ENCODE results near the gene SOX10.

The SOX10 gene

DNA sequence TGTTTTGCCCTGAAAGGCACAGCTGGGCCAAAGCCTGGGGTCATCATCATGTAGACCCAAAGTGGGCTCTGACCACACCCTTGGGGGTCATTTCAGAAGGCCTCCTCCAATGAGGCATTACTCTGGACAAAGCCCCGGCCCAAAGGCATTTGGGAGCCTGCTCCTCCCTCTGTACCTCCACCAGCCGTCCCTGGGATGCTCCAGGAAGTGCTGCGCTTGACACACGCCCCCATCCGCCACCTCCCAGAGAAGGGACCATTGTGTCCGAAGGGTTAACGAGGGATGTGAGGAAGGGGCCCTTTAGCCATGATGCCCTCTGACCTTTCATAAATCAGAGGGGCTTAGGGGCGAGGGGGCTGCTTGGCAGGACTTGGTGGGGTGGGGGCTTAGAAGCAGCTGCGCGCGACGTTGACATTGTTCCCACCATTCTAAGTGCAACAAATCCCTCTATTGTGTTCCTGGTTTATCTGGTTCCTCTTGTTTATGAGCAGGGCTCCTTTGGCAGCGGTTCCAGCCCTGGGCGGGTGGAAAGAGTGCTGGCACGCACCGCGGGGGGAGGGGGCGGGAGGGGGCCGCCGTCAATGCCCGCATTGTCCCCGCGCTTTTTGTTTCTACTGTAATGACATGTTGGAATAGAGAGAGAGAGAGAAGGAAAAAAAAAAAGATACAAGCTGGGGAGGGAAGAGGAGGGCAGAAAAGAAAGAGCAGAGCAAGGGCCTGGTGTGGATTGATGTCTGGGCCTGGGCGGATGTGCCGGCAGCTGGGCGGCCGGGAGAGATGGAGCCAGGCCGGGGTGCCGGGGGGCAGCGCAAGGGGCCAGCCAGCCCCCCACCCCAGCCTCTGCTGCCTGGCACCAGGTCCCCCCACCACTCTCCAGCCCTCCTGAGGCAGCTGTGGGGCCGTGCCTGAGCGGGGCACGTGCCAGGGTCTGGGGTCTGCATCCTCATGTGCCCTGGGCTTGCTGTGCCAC is 32.1 kb upstream of the SOX10 start:
- no peak for DNase-seq (ENCODE audit: low read depth in 2 of 2)

DNA sequence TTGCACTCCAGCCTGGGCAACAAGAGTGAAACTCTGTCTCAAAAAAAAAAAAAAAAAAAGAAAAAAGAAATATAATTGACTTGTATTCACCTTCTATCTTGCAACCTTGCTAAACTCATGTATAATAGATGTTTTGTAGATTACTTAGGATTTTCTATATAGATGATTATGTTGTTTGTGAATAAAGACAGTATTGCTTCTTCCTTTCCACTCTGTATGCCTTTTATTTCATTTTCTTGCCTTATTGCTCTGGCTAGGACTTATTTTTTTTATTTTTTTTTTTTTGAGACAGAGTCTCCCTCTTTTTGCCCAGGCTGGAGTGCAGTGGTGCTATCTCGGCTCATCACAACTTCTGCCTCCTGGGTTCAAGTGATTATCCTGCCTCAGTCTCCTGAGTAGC is 29.7 kb upstream of the SOX10 start:
- no peak for DNase-seq (ENCODE audit: low read depth in 2 of 2)

DNA sequence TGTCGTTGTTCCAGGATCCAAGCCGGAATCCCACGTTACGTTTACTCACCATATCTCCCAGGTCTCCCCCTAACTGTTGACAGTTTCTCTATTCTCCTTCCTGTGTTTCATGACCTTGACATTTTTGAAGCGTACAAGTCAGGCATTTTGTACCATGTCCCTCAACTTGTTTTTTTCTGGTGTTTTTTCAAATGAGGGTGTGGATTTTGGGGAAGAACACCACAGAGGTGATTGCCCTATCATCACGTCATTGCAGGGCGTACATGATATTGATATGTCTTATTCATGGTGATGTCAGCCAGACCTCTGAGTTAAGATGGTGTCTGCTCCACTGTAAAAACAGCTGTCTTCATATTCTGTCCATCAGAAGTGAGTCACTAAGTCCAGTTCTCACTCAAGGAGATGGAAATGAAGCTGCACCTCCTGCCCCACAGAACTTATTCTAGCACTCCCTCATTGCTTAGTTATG is 28.3 kb upstream of the SOX10 start:
- no peak for DNase-seq (ENCODE audit: low read depth in 2 of 2)

DNA sequence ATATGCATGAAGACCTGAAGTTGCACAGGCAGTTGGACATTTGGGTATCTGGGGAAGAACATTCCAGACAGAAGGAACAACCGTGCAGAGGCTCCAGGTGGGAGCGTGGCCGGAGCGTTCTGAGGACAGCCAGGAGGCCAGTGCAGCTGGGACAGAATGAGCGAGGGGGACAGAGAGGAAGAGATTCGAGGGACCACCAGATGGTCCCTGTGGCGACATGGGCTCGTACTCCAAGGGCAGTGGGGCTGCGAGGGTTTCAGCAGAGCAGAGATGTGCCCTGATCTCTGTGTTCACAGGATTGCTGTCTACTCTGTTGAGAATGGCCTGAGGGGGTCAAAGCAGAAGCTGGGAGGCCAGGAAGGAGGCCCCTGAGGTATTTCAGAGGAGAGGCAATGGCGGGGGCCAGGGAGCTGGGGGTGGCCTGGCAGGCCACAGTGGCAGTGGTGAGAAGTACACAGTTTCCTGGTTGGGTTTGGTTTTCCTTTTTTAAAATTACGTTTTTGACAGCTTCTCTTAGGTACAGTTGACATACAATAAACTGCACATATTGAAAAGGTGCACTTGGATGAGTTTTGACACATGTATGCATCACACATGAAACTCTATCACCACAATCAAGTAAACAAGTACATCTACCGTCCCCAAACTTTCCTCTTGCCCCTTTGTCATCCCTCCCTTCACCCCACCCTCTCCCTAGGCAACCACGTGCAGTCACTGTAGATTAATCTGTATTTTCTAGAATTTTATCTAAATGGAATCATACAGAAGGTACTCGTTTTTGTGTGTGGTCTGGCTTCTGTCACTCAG is 24.8 kb upstream of the SOX10 start:
- no peak for DNase-seq (ENCODE audit: low read depth in 2 of 2)

DNA sequence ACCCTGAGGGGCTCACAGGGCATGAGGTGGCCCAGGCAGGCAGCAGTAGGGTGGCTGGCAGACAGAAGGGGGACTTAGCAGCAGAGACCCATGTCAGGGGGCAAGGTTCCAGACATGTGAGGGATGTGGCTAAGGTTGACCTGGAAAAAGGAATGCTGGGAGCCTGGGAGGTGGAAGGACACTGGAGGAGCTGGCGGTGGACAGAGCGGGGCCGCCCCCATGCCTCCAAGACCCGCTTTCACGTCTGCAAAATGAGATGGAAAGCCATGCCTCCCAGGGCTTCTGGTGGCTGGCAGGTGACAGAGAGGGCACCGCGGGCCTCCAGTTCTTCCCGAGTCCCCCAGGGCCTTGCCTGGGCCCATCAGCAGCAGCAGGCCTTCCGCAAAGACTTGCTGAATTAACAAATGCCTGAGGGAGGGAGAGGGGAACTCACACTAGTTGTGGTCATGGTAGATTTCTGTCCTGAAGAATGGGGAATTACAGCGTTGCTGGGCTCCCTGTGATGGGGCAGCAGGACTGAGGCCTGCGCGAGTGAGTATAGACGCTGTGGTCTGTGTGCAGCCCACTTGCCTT is 23.1 kb upstream of the SOX10 start:
- DNase-seq (ENCODE audit: low read depth in 2 of 2) = no peak

DNA sequence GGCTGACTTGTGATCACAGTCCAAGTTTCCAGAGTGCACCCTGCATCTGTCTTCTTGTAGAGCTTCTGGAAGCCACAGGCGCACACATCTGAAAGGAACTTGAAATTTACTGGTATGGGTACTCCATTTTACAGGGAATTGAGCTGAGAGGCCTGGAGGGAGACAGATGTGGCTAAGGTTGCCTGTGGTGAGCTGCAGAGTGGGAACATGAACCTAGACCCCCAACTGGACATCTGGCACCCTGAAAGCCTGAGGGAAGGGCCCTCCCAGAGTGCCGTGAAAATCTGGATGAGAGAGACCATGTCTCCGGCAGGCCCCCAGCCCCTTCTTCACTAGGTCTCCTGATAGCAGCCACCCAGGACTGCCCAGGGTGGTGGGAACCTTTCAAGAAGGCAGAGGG is 22.6 kb upstream of the SOX10 start:
- DNase-seq (ENCODE audit: low read depth in 2 of 2) = no peak

DNA sequence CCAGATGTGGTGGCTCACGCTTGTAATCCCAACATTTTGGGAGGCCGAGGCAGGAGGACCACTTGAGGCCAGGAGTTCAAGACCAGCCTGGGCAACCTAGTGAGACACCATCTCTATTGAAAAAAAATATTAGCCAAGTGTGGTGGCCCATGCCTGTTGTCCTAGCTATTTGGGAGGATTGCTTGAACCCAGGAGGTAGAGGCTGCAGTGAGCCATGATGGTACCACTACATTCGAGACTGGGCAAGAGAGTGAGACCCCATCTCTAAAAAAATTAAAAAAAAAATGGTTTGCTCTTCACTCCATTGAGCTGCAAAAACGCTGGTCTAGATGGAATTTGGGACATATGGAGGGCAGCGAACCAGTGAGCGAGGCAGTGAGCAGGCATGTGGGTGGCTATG is 21.6 kb upstream of the SOX10 start:
- no peak for DNase-seq (ENCODE audit: low read depth in 2 of 2)

DNA sequence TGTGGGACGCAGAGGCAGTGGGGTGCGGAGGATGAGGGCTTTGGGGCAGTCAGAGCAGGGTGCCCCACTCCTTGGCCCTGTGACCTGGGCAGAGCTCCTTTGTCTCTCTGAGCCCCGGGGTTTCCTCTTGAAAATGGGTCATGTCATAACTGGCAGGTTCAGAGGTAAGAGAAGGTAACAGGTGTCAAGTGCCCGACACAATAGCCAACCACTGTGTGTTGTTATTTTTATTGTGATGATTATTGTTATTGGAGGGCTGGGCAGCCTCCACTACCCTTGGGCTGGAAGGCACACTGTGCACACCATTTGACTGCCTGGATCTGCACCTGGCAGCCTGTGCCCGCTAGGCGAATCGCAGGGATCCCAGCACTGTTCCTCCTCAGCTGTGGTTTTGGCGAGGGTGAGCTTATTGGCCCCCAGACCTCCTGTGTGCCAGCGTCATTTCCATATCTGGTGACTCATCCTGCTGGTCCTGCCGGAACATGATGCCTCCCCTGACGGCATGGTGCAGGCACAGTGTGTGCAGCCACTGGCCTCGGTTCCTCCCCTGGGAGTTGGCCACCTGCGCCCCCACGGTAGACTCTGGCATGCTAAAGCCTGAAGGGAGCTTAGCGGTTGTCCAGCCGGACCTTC is 15.4 kb upstream of the SOX10 start:
- no peak for DNase-seq (ENCODE audit: low read depth in 2 of 2)

DNA sequence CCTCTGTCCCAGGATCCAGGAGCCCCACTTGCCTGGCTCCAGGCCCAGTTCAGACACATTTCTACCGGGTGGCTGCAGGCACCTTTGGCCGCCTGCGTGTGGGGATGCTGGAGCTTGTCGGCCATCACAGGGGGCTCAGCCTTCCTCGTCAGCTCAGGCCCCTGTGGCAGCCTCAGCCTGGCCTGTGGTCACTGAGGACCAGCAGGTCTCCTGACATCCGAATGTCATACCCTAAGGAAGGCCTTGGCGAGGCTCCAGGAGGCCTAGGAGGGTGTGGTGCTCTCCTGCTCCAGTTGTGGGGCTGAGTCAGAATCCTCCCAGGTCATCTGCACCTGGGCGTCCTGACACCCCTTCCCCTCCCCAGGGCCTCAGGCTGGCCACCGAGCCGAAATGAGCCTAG is 14.9 kb upstream of the SOX10 start:
- no peak for DNase-seq (ENCODE audit: low read depth in 2 of 2)

DNA sequence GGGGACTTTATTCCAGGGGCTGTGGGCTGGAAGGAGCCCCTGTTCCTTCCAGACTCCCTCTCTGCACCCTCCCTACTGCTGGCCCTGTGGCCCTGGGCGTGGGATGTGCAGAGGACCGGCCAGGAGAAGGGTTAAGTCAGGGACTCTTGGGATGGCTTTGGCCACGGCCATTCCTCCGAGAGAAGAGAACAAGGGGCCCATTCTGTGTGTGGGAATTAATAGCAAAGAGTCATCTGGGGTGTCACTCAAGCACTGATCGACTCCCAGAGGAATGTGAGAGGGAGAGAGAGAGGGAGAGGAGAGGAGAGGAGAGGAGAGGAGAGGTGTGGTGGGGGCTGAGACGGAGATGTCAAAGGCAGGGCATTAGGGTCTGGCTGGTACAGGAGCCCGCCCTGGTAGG is 14.2 kb upstream of the SOX10 start:
- no peak for DNase-seq (ENCODE audit: low read depth in 2 of 2)

DNA sequence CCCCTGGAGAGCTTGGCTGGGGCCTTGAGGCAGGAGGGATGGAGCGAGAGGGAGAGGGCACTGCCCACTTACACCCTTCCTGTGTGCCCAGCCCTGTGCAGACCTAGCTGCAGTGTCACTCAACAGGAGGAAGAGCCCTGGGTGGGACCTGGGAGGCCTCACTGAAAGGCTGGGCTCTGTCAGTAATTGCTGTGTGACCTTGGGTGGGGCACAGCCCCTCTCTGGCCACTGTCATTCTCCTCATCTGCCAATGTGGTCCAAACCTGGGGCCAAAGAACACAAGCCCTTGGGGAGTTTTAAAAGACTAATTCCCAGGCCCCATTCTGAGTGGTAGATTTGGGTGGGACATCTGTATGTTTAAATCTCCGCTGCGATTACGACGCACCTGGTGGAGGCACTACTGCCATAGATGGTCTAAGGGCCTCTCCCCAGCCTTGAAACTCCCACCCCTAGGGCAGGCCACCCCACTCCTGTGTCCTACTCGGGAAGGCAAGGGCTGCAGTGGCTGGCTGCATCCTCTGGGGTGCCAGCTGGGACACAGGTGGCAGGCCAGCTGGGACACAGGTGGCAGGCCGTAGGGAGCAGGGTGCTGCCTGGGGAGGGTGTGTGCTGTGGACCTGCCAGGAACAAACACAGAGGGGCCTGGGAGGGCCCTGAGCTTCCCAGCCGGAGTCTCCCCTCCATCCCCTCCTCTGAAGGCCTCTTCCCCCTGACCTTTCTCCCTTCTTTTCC is 12.3 kb upstream of the SOX10 start:
- DNase-seq (ENCODE audit: low read depth in 2 of 2) = no peak

DNA sequence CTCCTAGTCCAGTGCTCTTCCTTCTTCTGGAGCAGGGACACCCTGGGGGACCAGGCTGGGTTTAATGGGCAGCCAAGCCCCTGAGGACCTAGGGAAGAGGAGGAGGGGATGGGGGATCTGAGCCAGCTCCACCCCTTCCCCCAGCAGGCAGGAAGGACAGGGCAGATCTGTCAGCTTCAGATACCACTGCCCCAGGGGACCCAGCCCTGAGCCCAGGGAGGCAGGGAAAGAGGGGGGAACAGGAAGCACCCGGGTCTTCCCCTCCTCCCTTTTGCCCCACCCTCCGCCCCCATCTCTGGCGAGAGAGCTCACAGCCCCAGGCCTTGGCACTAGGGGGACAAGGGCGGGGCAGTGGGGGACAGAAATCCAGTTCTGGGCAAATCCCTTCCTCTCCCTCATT is 11.7 kb upstream of the SOX10 start:
- no peak for DNase-seq (ENCODE audit: low read depth in 2 of 2)

DNA sequence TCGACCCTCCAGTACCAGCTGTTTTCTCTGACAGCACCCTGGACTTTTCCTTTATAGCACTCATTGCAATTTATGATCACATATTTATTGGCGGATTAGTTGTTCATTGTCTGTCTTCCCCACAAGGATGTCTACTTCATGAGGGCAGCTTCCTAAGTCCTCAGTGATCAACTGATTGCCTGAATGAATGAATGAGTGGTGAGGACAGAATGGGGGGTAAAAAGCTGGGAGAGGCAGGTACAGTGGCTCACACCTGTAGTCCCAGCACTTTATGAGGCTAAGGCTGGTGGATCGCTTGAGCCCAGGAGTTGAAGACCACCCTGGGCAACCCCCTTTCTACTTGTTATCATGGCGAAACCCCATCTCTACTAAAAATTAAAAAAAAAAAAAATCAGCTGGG is 11.1 kb upstream of the SOX10 start:
- no peak for DNase-seq (ENCODE audit: low read depth in 2 of 2)

DNA sequence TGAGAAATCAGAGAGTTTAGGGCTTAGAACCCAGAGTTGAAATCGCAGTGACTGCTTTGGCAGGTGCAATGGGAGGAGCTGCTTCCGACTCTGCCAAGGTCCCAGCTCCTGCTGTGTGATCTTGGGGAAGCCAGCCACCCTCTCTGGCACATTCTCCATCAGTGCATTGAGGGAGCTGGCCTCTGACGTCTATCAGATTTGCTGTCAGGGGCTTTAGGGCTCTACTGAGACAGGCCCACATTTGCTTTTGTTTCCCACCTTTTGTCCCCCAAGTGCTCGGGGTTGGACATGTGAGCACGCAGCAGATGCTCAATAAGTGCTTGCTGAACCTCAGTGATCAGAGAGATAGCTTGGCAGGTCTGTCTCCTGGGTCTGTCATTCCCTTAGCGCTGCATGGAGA is 10.6 kb upstream of the SOX10 start:
- DNase-seq (ENCODE audit: low read depth in 2 of 2) = no peak

DNA sequence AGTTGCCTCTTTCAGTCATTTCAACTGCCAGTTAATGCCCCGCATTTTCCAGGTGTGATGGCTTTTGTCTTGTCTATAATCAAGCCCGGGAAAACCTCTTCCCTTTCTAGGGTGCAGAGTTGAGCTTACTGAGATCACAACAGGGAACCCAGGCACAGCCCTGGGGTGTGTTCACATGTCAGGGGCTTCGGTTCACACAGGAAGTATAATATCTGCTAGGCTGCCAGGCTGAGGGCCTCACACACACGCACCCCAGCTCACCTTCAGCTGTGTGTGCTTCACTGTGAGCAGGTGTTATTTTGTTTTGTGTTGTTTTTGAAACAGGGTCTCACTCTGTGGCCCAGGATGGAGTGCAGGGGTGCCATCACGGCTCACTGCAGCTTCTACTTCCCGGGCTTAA is 9.7 kb upstream of the SOX10 start:
- peak; percentile 4 to 11 for DNase-seq (ENCODE audit: low read depth in 2 of 2)

DNA sequence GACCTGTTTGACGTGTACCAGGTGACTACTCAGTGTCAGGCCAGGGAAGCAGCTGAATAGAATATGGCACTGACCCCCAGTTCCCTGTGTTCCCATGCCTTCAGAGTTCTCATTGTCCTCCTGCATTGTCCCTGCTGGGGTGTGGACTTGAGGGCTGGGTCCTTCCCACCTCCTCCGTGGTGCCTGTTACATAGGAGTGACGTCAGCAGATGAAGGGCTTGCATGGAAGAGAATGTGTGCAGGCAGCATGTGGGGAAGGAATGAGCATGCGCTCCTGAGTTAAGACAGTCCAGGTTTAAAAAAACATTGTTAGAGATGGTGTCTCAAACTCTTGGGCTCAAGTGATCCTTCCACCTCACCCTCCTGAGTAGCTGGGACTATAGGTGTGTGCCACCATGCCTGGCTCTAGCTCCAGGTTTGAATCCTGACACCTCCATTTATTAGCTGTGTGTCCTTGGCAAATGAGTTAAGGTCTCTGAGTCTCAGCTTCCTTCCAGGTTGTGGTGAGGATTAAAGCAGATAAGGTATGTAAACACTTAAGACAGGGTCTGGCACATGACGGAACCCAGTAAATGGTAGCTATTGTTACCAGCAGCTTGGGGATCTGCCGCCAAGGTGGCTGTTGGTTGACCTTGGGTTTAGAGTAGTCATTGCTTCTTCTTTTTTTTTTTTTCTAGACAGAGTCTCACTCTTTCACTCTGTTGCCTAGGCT is 7.5 kb upstream of the SOX10 start:
- DNase-seq (ENCODE audit: low read depth in 2 of 2) = no peak

DNA sequence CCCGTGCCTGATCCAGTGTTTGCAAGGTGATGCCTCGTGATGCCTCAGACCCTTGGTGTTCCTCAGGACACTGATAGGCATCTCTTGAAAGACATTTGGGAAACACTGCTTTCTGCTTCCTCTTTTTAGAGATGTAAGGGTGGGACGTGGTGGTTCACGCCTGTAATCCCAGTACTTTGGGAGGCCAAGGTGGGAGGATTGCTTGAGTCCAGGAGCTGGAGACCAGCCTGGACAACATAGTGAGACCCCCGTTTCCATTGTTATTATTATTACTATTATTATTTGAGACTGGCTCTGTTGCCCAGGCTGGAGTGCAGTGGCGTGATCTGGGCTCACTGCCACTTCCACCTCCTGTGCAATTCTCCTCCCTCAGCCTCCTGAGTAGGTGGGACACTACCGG is 6.5 kb upstream of the SOX10 start:
- DNase-seq (ENCODE audit: low read depth in 2 of 2) = no peak

DNA sequence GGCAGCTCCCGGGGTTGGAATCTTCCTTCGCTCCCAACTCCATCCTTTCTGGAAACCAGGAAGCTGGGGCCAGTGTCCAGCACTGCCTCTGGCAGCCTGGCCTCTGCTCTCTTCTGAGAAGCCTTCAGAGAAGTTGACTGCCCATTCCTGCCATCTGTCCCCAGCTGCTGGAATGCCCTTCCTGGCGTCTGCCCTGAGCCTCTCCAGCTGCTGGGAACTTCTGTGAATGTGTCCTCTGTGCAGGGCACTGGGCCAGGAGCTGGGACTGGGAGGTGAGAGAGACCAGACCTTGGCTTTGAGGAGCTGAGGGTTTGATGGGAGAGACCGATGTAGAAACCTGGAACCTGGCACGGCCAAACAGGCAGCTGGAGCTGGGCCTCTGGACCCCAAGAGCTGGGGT is 5.9 kb upstream of the SOX10 start:
- DNase-seq (ENCODE audit: low read depth in 2 of 2) = no peak

DNA sequence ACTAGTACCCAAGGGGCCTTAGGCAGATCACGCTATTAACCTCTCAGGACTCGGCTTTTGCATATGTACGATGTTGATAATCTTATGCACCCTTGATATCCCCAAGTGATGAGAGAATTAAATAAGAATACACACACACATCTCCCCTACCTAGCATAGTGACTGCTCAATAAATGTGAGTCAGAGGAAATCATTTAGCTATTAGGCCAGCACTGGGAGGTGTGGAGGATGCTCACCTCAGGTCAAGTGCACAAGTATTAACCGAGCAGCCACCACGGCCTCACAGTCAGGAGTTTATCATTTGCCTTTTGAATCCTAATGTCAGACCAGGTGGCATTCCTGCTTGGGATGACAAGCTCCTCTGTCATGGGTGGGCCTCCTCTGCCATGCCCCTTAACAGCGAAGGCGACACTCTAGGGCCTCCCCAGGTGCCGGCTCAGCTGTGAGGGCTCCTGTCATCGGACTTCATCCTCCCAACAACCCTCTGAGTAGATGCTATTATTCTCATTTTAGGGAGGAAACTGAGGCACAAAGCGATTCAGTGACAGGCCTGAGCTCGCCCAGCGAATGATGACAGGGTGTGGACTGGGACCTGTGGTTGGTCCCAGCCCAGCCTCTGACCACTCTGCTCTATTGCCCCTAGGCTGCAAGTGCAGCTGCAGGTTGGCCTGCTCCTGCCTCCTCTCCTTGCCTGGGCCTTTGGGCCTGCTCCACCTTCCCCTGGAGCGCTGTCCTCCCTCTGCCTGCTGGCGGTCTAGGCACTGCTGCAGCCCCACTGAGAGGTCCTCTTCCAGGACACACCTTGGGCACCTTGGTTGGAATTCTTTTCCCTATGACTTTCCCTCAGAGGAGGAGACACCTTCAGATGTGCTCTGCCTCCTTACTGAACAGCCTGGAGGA is 5.0 kb upstream of the SOX10 start:
- no peak for DNase-seq (ENCODE audit: low read depth in 2 of 2)

DNA sequence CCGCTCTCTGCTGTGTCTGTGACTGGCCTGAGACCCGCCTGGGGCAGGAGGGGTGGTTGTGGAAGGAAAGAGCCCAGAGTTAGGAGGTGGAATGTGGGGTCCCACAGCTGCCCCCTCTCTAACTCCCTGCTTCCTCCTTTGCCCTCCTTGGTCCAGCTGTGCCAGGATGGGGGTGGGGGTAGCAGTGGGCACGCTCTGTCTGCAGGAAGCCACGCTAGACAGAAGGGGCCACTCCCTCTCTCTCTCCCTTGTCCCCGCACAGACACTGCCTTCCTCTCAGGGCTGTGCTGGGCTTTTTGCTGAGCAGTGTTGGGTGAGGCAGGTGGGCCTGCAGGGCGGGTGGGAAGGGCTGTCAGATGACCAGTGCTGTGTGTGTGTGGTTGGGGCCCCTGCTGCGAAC is 2.0 kb upstream of the SOX10 start:
- no peak for DNase-seq (ENCODE audit: low read depth in 2 of 2)

Measured in stimulated activated CD8-positive, alpha-beta memory T cell treated with anti-CD3 and anti-CD28 coated beads, Interleukin-2, amount 100 ng/mL, for 1 hour (primary cell).